IPS-NIHi11 (cell line): ENCODE data around the gene DCLRE1B.

Experiments used
- DNase-seq: peaks from one replicate; pipeline ENCODE4 v3.0.0; 2012; ENCODE audit warnings: mixed read lengths, low spot score

The DCLRE1B gene

DNA sequence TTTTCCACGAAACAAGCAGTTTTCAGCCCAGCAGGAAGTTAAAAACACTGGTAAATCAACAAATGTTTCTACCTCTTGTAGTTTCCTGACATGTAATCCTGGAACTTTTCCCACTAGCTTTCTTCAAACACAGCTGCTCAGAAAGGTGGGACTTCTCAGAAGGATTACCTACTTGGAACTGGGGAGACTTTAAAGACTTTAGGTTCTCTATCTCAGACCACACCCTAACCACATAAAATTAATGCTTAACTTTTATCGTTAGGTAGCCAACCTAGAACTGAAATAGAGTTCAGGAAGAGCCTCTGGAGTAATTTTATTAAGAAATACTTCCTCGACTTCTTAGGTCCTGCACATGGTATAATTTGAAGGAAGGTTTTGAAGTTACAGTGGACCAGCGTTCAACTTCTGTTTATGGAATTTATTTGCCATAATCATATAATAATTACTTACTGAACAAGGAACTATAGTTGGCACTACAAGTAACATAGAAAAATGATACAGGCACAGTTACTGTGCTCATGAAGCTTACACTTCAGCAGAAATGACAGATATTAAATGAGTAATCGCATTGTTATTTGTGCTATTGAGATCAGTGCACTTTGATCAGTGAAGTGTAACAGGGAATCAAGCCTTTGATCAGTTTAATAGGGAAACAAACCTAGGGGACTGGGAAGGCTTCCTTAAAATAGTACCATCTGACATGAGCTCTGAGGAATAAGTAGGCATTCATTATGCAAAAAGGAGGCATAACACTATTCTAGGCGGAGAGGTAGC lies 17.5 kb upstream of the DCLRE1B start, which contains the start of gene BCL2L15:
Gene BCL2L15, minus strand, starts transcription at position 180 of the 774 bp plus-strand sequence. CDS start 206 bp downstream, outside the sequence.
- no peak for DNase-seq

GRCh38 chr1:113890816-113891215 lies 14.3 kb upstream of the DCLRE1B start:
- DNase-seq: no peak

- no peak for DNase-seq
Measured at GRCh38 chr1:113891631-113892220, 13.4 kb upstream of the DCLRE1B start.

GRCh38 chr1:113893267-113893666 lies 11.9 kb upstream of the DCLRE1B start:
- DNase-seq: no peak

DNA sequence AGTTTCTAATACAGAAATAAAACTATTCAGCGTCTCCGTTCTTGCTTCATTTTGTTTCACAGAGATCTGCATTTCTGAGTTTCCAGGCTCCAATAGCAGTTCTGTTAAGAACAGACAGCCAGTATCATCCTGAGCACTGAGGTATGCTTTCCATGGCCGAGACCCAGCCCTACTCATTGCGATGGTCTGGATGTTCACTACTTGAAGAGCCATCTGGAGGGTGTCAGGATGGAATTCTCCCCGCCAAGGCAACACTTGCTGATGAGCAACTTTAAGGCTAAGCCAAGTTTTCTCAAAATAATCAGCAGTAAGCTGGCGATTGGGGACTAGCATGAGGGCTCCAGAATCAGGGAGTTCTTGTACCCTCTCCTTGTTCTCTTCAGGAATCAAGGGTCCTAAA lies 10.0 kb upstream of the DCLRE1B start:
- no peak for DNase-seq

DNA sequence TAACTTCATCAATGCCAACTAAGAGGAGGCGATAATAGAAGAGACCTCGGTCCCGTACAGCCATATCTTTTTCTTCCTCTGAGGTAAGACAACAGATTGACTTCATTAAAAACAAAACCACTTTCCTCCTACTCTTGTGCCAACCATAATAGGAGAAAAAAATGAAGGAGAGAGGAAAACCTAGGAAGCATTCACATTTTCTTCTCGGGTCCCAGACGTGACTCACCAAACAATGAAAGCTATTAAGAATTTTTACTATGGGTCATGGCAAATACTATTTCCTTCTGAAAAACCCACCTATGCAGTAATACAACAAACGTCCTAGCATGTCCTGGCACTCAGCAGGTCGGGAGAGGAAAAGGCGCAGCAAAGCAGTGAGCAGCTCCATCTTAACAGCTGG lies 9.2 kb upstream of the DCLRE1B start:
- no peak for DNase-seq

- no peak for DNase-seq
Measured at GRCh38 chr1:113898241-113898814, 6.8 kb upstream of the DCLRE1B start.

DNA sequence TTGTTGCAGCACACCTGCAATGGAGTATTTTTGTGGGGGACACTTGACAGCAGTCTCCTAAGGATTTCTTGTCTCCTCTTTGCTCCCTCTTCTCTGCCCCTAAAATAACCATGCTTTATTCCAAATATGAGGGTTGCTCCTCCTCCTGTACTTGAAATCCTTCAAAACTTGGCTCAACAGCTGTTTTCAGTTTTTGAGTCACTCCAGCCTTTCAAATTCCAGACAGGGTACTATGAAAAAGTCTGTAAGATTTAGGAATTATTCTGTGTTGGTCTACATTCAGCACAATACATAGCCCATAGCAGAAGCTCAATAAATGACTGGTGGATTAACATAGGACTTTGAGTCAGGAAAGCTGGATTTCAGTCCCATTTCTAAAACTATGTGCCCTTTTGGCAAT lies 6.0 kb upstream of the DCLRE1B start:
- DNase-seq: no peak

- no peak for DNase-seq
Measured at GRCh38 chr1:113901191-113901590, 3.9 kb upstream of the DCLRE1B start.

DNA sequence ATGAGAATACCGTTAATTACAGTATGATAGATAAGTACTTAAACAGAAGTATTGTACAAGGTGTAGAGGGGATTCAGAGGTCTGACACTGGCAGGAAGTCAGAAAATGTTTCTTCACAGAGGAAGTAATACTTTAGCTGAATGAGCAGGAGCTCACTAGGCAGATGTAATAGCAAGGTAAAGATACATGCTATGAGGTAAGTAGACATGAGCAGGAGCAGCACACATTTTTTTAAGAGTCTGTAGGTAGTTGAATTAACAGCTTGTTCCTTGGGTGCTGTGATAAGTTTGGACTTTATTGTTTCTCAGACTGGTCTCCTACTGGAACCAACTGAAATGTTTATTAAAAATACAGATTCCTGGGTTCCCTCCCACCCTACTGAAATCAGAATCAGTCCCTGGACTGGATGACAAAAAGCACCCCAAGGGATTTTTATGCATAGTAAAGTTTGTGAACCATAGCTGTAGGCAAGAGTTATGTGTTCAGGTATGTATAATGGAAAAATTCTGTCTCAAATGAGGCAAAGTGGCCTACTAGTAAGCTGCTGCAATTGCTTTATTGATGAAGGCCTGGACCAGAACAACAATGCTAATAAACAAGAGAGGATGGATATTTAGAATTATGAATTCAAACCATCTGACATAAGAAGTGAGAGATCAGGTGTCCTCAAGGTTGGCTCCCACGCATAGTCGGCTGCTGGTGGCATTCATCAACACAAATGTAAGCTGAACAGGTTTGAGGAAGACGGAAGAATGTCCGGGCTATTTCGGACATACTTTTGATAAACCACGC lies 1.4 kb upstream of the DCLRE1B start:
- DNase-seq: no peak

DNA sequence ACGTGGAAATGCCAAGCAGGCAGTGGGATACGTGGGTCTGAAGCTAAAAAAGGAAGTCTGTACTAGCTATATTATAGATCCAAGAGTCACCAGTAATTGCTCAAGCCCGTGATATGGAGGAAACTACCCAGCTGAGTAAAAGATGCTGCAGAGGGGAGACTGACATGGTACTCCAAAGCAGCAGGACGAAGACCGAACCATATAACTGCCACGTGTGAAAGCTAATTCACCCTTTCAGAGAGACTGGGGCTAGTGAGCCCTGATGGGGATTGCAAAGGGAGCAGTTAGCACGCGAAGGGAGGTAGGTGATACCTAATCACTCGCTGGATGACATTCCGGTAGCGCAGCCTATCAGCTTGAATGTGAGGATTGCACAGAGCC lies 843 bp upstream of the DCLRE1B start:
- DNase-seq: peak; percentile 54

DNA sequence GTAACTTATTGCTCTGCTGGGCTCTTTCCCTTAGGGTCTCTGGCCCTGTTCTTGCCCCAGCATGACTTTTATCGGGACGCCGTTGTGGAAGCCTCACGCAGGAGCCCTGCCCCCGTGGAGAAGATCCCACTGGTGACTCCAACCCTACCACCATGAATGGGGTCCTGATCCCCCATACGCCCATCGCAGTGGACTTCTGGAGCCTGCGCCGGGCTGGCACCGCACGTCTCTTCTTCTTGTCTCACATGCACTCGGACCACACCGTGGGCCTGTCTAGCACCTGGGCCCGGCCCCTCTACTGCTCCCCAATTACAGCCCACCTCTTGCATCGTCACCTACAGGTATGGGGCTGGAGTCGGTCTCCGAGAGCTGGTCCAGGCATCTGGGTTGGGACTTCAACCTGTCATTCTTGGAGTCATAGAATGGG lies 322 bp downstream of the DCLRE1B start:
- peak; percentile 79 for DNase-seq

- no peak for DNase-seq
Measured at GRCh38 chr1:113912594-113913311, 7.6 kb downstream of the DCLRE1B start.

- no peak for DNase-seq
Measured at GRCh38 chr1:113913312-113913668, 8.2 kb downstream of the DCLRE1B start.

- DNase-seq: no peak
Measured at GRCh38 chr1:113913887-113914664, 8.9 kb downstream of the DCLRE1B start.

DNA sequence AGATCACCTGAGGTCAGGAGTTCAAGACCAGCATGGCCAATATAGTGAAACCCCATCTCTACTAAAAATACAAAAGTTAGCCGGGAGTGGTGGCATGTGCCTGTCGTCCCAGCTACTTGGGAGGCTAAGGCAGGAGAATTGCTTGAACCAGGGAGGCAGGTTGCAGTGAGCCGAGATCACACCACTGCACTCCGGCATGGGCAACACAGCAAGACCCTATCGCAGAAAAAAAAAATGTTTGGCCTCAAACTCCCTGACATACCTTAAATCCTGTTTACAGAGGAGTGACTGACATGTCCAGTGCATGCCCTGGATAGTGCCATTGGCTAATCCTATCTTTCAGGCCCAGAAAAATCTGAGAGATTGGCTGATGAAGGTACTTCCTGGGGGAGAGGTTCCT lies 11.8 kb downstream of the DCLRE1B start:
- DNase-seq: no peak

- no peak for DNase-seq
Measured at GRCh38 chr1:113917400-113918082, 12.4 kb downstream of the DCLRE1B start.

DNA sequence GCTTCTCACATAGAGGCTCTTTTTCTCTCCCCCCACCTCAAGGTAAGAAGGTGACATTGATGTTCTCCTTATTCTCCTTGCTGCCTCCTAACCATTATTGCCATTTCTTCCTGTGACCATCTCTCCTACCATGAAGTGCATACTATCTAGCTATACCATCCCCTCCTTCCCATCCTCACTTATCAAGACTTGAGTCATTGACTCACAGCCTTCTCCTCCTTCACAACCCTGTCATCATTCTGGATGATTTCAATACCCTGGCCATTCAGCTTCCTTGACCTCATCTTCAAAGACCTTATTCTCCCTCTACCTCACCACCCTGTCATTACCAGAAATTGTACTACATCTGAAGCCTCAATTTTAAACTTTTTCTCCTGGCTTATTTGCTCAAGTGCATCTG lies 13.1 kb downstream of the DCLRE1B start:
- DNase-seq: no peak

GRCh38 chr1:113922957-113923356 lies 17.8 kb downstream of the DCLRE1B start:
- no peak for DNase-seq

DNA sequence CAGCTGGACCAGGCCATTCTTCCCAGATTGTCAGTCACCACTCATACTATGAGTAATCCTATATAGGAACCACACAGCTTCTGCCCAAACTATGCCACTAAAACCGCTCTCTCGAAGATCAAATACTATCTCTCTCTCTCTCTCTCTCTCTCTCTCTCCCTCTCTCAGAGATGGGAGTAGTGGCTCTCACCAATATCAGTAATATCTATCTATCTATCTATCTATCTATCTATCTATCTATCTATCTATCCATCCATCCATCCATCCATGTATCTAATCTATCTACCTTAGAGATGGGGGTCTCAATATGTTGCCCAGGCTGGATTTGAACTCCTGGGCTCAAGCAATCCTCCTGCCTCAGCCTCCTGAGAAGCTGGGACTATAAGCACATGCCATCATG lies 19.3 kb downstream of the DCLRE1B start:
- no peak for DNase-seq
